ENCODE measurements around the gene IL27RA. TPM values are rescaled to one million over a fixed set of nuclear protein-coding genes. Genes with fewer than 3 reads are reported as not detected.

The IL27RA gene
- total RNA-seq, 1 donor from 2014 or later = 1.9 TPM

DNA sequence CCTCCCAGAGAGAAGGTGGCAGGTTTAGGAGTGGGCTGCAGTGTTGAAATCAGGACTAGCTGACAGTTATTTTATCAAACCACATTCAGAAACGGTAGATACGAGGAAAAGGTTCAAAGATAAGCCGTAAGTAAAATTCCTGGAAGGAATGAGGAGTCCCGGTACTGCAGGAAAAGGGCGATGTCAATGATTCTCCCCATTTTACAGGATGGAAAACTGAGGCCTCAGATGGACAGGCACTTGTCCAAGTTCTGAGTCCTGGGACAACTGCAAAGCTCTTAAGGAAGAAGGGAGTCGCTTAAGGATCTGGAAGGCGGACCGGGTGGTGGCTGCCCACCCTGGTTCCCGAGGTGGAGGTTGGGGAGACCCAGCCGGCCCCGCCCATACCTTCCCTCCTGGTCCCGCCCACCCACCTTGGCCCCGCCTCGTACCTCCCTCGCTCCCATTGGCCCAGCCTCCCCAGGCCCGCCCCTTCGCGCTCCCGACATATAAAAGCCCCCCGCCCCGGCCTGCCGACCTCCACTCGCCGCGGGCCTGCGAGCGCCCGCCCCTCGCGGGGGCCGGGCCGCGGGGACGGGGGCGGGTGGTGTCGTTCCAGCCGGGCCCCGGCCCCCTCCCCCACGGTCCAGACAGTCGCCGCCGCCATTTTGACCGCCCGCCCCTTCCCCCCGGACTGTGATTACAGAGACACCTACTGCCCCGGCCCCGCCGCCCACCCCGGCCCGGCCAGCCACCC, 26.0 kb upstream of the IL27RA start:
- Mint-ChIP-seq H3K27me3 (ENCODE audit: unreplicated experiment) (no peaks in the 10 kb centered on the region), H3K4me1 (ENCODE audit: unreplicated experiment) (peaks cover 18% of the 10 kb centered on the region), H3K4me3 (ENCODE audit: unreplicated experiment) (peak overlapping the region; percentile 96), H3K36me3 (ENCODE audit: unreplicated experiment) (no peaks in the 10 kb centered on the region), H3K9me3 (ENCODE audit: unreplicated experiment) (no peaks in the 10 kb centered on the region), H3K27ac (ENCODE audit: unreplicated experiment) (peak overlapping the region; percentile 100)
- TF ChIP-seq, protein P1, sequence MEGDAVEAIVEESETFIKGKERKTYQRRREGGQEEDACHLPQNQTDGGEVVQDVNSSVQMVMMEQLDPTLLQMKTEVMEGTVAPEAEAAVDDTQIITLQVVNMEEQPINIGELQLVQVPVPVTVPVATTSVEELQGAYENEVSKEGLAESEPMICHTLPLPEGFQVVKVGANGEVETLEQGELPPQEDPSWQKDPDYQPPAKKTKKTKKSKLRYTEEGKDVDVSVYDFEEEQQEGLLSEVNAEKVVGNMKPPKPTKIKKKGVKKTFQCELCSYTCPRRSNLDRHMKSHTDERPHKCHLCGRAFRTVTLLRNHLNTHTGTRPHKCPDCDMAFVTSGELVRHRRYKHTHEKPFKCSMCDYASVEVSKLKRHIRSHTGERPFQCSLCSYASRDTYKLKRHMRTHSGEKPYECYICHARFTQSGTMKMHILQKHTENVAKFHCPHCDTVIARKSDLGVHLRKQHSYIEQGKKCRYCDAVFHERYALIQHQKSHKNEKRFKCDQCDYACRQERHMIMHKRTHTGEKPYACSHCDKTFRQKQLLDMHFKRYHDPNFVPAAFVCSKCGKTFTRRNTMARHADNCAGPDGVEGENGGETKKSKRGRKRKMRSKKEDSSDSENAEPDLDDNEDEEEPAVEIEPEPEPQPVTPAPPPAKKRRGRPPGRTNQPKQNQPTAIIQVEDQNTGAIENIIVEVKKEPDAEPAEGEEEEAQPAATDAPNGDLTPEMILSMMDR (IDR thresholded peaks at IDR 0.05) = no peak
- peak; percentile 97 for DNase-seq (ENCODE audit: extremely low spot score, unreplicated experiment)

DNA sequence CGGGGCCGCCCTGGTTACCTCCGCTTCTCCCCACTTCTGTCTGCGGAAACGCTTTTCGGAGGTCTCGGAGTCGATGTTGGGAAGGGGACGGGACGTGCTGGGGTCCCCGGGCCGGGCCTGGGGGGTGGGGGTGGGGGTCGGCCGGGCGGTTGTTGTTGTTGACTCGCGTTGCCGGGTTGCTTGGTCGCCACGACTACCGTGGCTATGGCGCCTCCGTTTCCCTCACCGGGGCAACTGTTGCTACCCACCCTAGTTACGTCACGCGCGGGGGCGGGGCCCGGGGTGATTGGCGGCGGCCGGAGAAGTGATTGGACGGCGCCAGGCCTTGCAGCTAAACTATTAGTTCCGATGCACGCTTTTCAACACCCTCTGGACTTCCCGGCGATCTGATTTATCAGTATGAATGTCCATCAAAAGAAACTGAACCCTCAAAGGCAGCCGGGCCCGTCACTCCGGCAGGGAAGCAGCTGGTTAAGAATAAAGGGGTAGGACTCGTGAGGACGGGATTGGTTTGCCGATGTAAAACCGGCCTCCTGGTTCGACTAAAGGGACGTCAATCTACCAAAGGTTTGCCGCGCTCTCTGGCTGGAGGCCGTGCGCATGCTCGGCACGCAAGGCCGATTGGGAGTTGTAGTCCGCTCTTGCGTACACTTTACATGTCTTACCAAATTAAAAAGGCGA, 25.3 kb upstream of the IL27RA start, which contains the start of gene RFX1:
TSS of gene RFX1 (minus strand) at position 236 of the 681 bp plus-strand sequence. CDS start 12,477 bp downstream, outside the sequence.
- peaks cover 15% of the 10 kb centered on the region for H3K4me1 Mint-ChIP-seq (ENCODE audit: unreplicated experiment)
- peak; percentile 100 for DNase-seq (ENCODE audit: extremely low spot score, unreplicated experiment)

DNA sequence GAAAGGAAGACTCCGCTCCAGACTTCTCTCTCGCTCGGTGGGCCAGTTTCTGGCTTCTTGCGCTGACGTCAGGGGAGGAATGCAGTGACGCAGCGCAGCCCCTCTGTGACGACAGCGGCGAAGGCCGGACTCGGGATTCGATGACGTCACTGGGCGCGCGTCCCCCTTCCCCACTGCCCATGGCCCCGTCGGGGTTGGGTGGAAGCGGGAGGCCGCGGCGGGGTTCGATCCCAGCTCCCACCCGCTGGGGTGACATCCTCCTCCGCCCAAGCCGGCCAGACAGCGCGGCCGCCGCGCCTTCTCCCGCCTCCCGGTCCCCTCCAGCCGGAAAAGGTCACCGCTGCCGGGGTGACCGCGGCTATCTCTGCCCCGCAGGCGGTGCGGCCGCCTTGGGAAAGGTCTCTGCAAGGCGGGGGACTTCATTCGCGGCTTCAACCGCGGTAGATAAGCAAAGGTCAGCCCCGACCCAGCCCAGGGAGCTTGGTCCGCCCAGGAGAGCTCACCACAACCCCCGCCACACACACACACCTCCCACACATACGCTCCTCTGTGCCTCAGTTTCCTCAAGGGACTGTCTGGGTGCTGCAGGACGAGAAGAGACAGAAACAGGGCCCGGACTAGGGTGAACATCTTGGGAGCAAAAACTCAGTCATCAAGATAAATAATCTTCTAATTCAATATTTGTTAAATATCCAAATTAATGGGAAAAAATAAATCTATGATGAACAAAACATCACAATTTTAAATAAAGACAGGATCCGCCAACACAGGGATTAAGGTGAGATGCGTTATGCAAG, 24.6 kb upstream of the IL27RA start:
- peak; percentile 96 for DNase-seq (ENCODE audit: extremely low spot score, unreplicated experiment)
- Mint-ChIP-seq H3K27me3 (ENCODE audit: unreplicated experiment) (no peaks in the 10 kb centered on the region), H3K4me1 (ENCODE audit: unreplicated experiment) (peaks cover 15% of the 10 kb centered on the region), H3K4me3 (ENCODE audit: unreplicated experiment) (peak overlapping the region; percentile 96), H3K36me3 (ENCODE audit: unreplicated experiment) (no peaks in the 10 kb centered on the region), H3K27ac (ENCODE audit: unreplicated experiment) (peak overlapping the region; percentile 100), H3K9me3 (ENCODE audit: unreplicated experiment) (no peaks in the 10 kb centered on the region)
- TF ChIP-seq, protein P1 (IDR thresholded peaks at IDR 0.05) = no peak

More for the DNA sequence above, 25.3 kb upstream of the IL27RA start, which contains the start of gene RFX1:
- no peaks in the 10 kb centered on the region for H3K27me3 Mint-ChIP-seq (ENCODE audit: unreplicated experiment)
- H3K36me3 Mint-ChIP-seq (ENCODE audit: unreplicated experiment) = no peaks in the 10 kb centered on the region
- H3K27ac Mint-ChIP-seq (ENCODE audit: unreplicated experiment) = peak within 1 kb of the TSS; percentile 100
- H3K4me3 Mint-ChIP-seq (ENCODE audit: unreplicated experiment) = peak within 1 kb of the TSS; percentile 96
- TF ChIP-seq, protein P1 (IDR thresholded peaks at IDR 0.05) = no peak
- no peaks in the 10 kb centered on the region for H3K9me3 Mint-ChIP-seq (ENCODE audit: unreplicated experiment)

DNA sequence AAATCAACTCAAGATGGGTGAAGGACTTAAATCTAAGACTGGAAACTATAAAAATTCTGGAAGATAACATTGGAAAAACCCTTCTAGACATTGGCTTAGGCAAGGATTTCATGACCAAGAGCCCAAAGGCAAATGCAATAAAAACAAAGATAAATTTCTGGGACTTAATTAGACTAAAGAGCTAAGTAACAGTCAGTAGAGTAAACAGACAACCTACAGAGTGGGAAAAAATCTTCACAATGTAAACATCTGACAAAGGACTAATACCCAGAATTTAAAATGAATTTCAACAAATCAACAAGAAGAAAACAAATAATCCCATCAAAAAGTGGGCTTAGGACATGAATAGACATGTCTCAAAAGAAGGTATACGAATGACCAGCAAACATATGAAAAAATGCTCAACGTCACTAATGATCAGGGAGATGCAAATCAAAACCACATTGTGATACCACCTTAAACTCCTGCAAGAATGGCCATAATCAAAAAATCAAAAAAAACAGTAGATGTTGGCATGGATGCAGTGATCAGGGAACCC, 19.1 kb upstream of the IL27RA start:
- Mint-ChIP-seq H3K9me3 (ENCODE audit: unreplicated experiment) (no peaks in the 10 kb centered on the region), H3K27ac (ENCODE audit: unreplicated experiment) (no peak overlapping the region), H3K4me1 (ENCODE audit: unreplicated experiment) (no peaks in the 10 kb centered on the region), H3K27me3 (ENCODE audit: unreplicated experiment) (no peaks in the 10 kb centered on the region), H3K36me3 (ENCODE audit: unreplicated experiment) (no peaks in the 10 kb centered on the region), H3K4me3 (ENCODE audit: unreplicated experiment) (no peak overlapping the region)
- TF ChIP-seq, protein P1 (IDR thresholded peaks at IDR 0.05) = no peak
- no peak for DNase-seq (ENCODE audit: extremely low spot score, unreplicated experiment)

Data from osteocyte (in vitro differentiated cells).